HCT116 (cell line): ENCODE data around the gene SLC6A3. TPM values are rescaled to one million over a fixed set of nuclear protein-coding genes. Genes with fewer than 3 reads are reported as not detected.

Experiments used
- ATAC-seq: fragments of 200-7000 bp; cut with Tn5 transposase; 2 replicates; pipeline ENCODE4 v1.9.1; 2020; ENCODE audit warnings: mild to moderate bottlenecking, moderate library complexity
- BruUV-seq: library from RNA; stranded (reverse); fragments of 400-500 nt; replicated peaks from 2 replicates; lab custom pipeline; 2021; lab: Mats Ljungman, UMichigan
- CTCF ChIA-PET: fragments of 300-600 bp; sonication (Branson Sonifier 250); formaldehyde crosslinking; loops from one replicate; lab custom pipeline; 2021; ENCODE audit warnings: antibody characterized with exemption; lab: Charles Lee
- POLR2A ChIA-PET: fragments of 300-600, 350-600 bp; sonication (Branson Sonifier 250); formaldehyde crosslinking; loops from one replicate; lab custom pipeline; 2021; ENCODE audit warnings: antibody characterized with exemption; lab: Charles Lee
- RAD21 ChIA-PET, 2 experiments: fragments of 300-600 bp; sonication (Branson Sonifier 250); formaldehyde crosslinking; loops; one replicate each; lab custom pipeline; 2023; ENCODE audit warnings: low total read pairs in 2 of 2; ENCODE audit not compliant: uncharacterized antibody in 2 of 2, unreplicated experiment in 2 of 2, low non-redundant PET in 1 of 2; lab: Charles Lee
- DNase-seq: peaks from one replicate; pipeline ENCODE4 v3.0.0-alpha.2; 2010; ENCODE audit warnings: low read depth, low spot score
- H2AFZ ChIP-seq: fragments of 200-600 bp; shearing (Covaris generic), sonication (generic); 2 replicates; pipeline ENCODE4 v1.6.1; 2017; ENCODE audit warnings: low read depth, mixed run types, mixed read lengths, antibody characterized with exemption, low read length; ENCODE audit not compliant: poor library complexity, severe bottlenecking
- H3K27ac ChIP-seq: 2 replicates; pipeline ENCODE4 v1.5.1; 2012; ENCODE audit warnings: low read depth, low read length
- H3K27me3 ChIP-seq: fragments of 200-600 bp; sonication (generic); 2 replicates; pipeline ENCODE4 v1.6.1; 2016; ENCODE audit warnings: mixed run types, low read length, mixed read lengths; ENCODE audit not compliant: insufficient read depth
- H3K36me3 ChIP-seq, 2 experiments: fragments of 200-500 bp in 1 of 2; fragments of 200-600 bp in 1 of 2; sonication (Bioruptor generic) in 1 of 2; sonication (generic) in 1 of 2; 2 replicates each; pipeline versions ENCODE4 v1.5.1 to v1.6.1; 2014 to 2016; ENCODE audit warnings: low read length in 2 of 2, inconsistent platforms in 1 of 2, mixed read lengths in 1 of 2, mixed run types in 1 of 2; ENCODE audit not compliant: insufficient read depth in 2 of 2, control insufficient read depth in 1 of 2
- H3K4me1 ChIP-seq, 2 experiments: fragments of 200-600 bp in 1 of 2; sonication (generic) in 1 of 2; 2 replicates each; pipeline versions ENCODE4 v1.5.1 to v1.6.1; 2012 to 2017; ENCODE audit warnings: low read length in 2 of 2, inconsistent platforms in 1 of 2, mild to moderate bottlenecking in 1 of 2, mixed read lengths in 1 of 2, mixed run types in 1 of 2, moderate library complexity in 1 of 2; ENCODE audit not compliant: insufficient read depth in 2 of 2, control insufficient read depth in 1 of 2
- H3K4me2 ChIP-seq: fragments of 200-600 bp; sonication (generic); 2 replicates; pipeline ENCODE4 v1.6.1; 2017; ENCODE audit warnings: mixed run types, low read length, mixed read lengths
- H3K4me3 ChIP-seq, 2 experiments: fragments of 200-600 bp in 1 of 2; sonication (generic) in 1 of 2; replicated peaks in 1 of 2; 2 replicates each; pipeline ENCODE4 v1.5.1; 2011 to 2016; ENCODE audit warnings: low read length in 2 of 2, control low read depth in 1 of 2, low read depth in 1 of 2, mild to moderate bottlenecking in 1 of 2, mixed read lengths in 1 of 2, mixed run types in 1 of 2
- H3K79me2 ChIP-seq: fragments of 200-600 bp; sonication (generic); 2 replicates; pipeline ENCODE4 v1.6.1; 2017; ENCODE audit warnings: mild to moderate bottlenecking, mixed run types, low read length, moderate library complexity, mixed read lengths; ENCODE audit not compliant: insufficient read depth
- H3K9ac ChIP-seq: fragments of 200-600 bp; sonication (generic); 2 replicates; pipeline ENCODE4 v1.6.1; 2016; ENCODE audit warnings: low read length, mixed read lengths
- H3K9me2 ChIP-seq: fragments of 200-600 bp; sonication (generic), shearing (Covaris generic); 2 replicates; pipeline ENCODE4 v1.6.1; 2017; ENCODE audit warnings: mixed run types, mild to moderate bottlenecking, moderate library complexity; ENCODE audit not compliant: insufficient read depth
- H3K9me3 ChIP-seq, 2 experiments: fragments of 200-500 bp in 1 of 2; fragments of 200-600 bp in 1 of 2; sonication (Bioruptor generic) in 1 of 2; sonication (generic) in 1 of 2; 2 replicates each; pipeline ENCODE4 v1.6.1; 2014 to 2017; ENCODE audit warnings: low read length in 2 of 2, mixed read lengths in 2 of 2, inconsistent platforms in 1 of 2, low read depth in 1 of 2, mild to moderate bottlenecking in 1 of 2, mixed run types in 1 of 2, moderate library complexity in 1 of 2; ENCODE audit not compliant: control insufficient read depth in 1 of 2, insufficient read depth in 1 of 2
- H4K20me1 ChIP-seq: fragments of 200-600 bp; sonication (generic), shearing (Covaris generic); 2 replicates; pipeline ENCODE4 v1.6.1; 2017; ENCODE audit warnings: mixed run types, mild to moderate bottlenecking, moderate library complexity; ENCODE audit not compliant: insufficient read depth
- CBX3 ChIP-seq: IDR thresholded peaks from 2 replicates; pipeline ENCODE4 v1.6.1; 2012; ENCODE audit warnings: low read depth
- CEBPB ChIP-seq: IDR thresholded peaks from 2 replicates; pipeline ENCODE4 v1.6.1; 2012; ENCODE audit warnings: low read depth
- ELF1 ChIP-seq: IDR thresholded peaks from 2 replicates; pipeline ENCODE4 v1.6.1; 2012; ENCODE audit warnings: low read depth, borderline replicate concordance
- EZH2 ChIP-seq: fragments of 200-600 bp; sonication (generic); IDR thresholded peaks from 2 replicates; pipeline ENCODE4 v1.6.1; 2017; ENCODE audit warnings: antibody characterized with exemption, mixed run types
- EZH2phosphoT487 ChIP-seq: fragments of 200-600 bp; IDR thresholded peaks from 2 replicates; pipeline ENCODE4 v1.6.1; 2018; ENCODE audit warnings: antibody characterized with exemption, borderline replicate concordance
- JUND ChIP-seq: IDR thresholded peaks from 2 replicates; pipeline ENCODE4 v1.6.1; 2012
- POLR2AphosphoS5 ChIP-seq: IDR thresholded peaks from 2 replicates; pipeline ENCODE4 v1.6.1; 2011; ENCODE audit warnings: mild to moderate bottlenecking, low read depth, low read length, moderate library complexity
- RAD21 ChIP-seq: IDR thresholded peaks from 2 replicates; pipeline ENCODE4 v1.6.1; 2012; ENCODE audit warnings: low read depth, mild to moderate bottlenecking
- SP1 ChIP-seq: IDR thresholded peaks from 2 replicates; pipeline ENCODE4 v1.6.1; 2012; ENCODE audit warnings: low read depth
- YY1 ChIP-seq: IDR thresholded peaks from 2 replicates; pipeline ENCODE4 v1.6.1; 2011; ENCODE audit warnings: low read length, low read depth, moderate library complexity, mild to moderate bottlenecking; ENCODE audit not compliant: insufficient replicate concordance; ENCODE audit errors: extremely low read depth
- ZNF274 ChIP-seq: fragments of 200-500 bp; sonication (Bioruptor generic); IDR thresholded peaks from 2 replicates; pipeline ENCODE4 v1.6.1; 2014; ENCODE audit warnings: mild to moderate bottlenecking, low read depth, low read length, inconsistent platforms
- intact Hi-C: fragments of 100-400 bp; cut with micrococcal nuclease; formaldehyde crosslinking; loops from 2 replicates; pipeline ENCODE4 v1.10.0; 2022
- total RNA-seq: library from RNA; stranded (reverse); gene quantifications from one replicate; pipeline ENCODE4 v1.2.1, GENCODE V29; 2021; ENCODE audit not compliant: unreplicated experiment
- TF ChIP-seq, protein P1 (sequence below): IDR thresholded peaks from 2 replicates; pipeline ENCODE4 v1.6.1; 2012
- TF ChIP-seq, protein P2 (sequence below): IDR thresholded peaks from 2 replicates; pipeline ENCODE4 v1.6.1; 2012; ENCODE audit warnings: low read depth
- TF ChIP-seq, protein P3 (sequence below): IDR thresholded peaks from 2 replicates; pipeline ENCODE4 v1.6.1; 2012
- TF ChIP-seq, protein P4 (sequence below), 3 experiments: fragments of 200-600 bp in 1 of 3; sonication (generic) in 1 of 3; IDR thresholded peaks in 2 of 3; conservative IDR thresholded peaks in 1 of 3; 2 replicates each; pipeline ENCODE4 v1.5.1; 2012 to 2017; ENCODE audit warnings: low read depth in 2 of 3, low read length in 2 of 3, antibody characterized with exemption in 1 of 3, borderline replicate concordance in 1 of 3, control low read depth in 1 of 3, mild to moderate bottlenecking in 1 of 3, mixed read lengths in 1 of 3, mixed run types in 1 of 3, moderate library complexity in 1 of 3; ENCODE audit not compliant: insufficient read depth in 1 of 3

SLC6A3 gene
- total RNA-seq, 1 experiment from 2014 or later, result not detected

DNA sequence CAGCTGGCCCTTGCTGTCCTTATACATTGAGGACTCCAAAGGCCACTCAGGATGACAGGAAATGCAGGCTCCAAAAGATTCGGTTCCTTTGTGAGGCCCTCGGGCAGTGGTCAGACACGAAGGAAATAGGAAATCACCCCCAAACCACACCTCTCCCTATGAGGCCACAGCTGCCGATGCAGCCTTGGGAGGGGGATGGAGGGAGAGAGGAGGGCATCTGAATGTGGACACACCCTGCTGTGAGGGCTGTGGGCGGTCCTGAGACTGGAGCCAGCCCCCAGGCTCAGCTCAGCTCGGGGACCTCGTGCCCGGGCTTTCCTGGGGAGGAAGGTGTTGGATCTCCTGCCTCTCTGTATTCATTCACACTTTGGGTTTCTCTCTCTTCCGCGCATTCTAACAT lies 97.7 kb downstream of the SLC6A3 start:
- Histone ChIP-seq H3K36me3 (peaks cover 0 to 7% of the 10 kb centered on the region in 2 experiments; a peak in 1 of 4 replicates), H3K4me1 (peaks cover 13 to 22% of the 10 kb centered on the region in 2 experiments; a peak in 3 of 4 replicates), H4K20me1 (no peaks in the 10 kb centered on the region), H3K27ac (no peak overlapping the region), H3K9me3 (no peaks in the 10 kb centered on the region), H3K9ac (no peak overlapping the region), H2AFZ (no peak overlapping the region), H3K79me2 (peaks cover 31% of the 10 kb centered on the region), H3K27me3 (peaks cover 4% of the 10 kb centered on the region; the same call in 1 of the 2 replicates)
- ChIA-PET CTCF (no interaction called here), POLR2A (no interaction called here), RAD21 (no interaction called here)
- no peak for DNase-seq
- TF ChIP-seq, protein P1, sequence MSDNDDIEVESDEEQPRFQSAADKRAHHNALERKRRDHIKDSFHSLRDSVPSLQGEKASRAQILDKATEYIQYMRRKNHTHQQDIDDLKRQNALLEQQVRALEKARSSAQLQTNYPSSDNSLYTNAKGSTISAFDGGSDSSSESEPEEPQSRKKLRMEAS, result no peak
- TF ChIP-seq SP1, result no peak
- no peak for TF ChIP-seq JUND
- TF ChIP-seq EZH2phosphoT487, result no peak
- no peak for TF ChIP-seq RAD21
- no peak for TF ChIP-seq YY1
- TF ChIP-seq EZH2, result no peak
- no peak for TF ChIP-seq CEBPB
- TF ChIP-seq, protein P2, sequence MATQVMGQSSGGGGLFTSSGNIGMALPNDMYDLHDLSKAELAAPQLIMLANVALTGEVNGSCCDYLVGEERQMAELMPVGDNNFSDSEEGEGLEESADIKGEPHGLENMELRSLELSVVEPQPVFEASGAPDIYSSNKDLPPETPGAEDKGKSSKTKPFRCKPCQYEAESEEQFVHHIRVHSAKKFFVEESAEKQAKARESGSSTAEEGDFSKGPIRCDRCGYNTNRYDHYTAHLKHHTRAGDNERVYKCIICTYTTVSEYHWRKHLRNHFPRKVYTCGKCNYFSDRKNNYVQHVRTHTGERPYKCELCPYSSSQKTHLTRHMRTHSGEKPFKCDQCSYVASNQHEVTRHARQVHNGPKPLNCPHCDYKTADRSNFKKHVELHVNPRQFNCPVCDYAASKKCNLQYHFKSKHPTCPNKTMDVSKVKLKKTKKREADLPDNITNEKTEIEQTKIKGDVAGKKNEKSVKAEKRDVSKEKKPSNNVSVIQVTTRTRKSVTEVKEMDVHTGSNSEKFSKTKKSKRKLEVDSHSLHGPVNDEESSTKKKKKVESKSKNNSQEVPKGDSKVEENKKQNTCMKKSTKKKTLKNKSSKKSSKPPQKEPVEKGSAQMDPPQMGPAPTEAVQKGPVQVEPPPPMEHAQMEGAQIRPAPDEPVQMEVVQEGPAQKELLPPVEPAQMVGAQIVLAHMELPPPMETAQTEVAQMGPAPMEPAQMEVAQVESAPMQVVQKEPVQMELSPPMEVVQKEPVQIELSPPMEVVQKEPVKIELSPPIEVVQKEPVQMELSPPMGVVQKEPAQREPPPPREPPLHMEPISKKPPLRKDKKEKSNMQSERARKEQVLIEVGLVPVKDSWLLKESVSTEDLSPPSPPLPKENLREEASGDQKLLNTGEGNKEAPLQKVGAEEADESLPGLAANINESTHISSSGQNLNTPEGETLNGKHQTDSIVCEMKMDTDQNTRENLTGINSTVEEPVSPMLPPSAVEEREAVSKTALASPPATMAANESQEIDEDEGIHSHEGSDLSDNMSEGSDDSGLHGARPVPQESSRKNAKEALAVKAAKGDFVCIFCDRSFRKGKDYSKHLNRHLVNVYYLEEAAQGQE, result no peak
- no peak for TF ChIP-seq ZNF274
- no peak for TF ChIP-seq CBX3
- TF ChIP-seq POLR2AphosphoS5, result no peak
- TF ChIP-seq, protein P3, sequence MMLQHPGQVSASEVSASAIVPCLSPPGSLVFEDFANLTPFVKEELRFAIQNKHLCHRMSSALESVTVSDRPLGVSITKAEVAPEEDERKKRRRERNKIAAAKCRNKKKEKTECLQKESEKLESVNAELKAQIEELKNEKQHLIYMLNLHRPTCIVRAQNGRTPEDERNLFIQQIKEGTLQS, result no peak
- TF ChIP-seq, protein P4, sequence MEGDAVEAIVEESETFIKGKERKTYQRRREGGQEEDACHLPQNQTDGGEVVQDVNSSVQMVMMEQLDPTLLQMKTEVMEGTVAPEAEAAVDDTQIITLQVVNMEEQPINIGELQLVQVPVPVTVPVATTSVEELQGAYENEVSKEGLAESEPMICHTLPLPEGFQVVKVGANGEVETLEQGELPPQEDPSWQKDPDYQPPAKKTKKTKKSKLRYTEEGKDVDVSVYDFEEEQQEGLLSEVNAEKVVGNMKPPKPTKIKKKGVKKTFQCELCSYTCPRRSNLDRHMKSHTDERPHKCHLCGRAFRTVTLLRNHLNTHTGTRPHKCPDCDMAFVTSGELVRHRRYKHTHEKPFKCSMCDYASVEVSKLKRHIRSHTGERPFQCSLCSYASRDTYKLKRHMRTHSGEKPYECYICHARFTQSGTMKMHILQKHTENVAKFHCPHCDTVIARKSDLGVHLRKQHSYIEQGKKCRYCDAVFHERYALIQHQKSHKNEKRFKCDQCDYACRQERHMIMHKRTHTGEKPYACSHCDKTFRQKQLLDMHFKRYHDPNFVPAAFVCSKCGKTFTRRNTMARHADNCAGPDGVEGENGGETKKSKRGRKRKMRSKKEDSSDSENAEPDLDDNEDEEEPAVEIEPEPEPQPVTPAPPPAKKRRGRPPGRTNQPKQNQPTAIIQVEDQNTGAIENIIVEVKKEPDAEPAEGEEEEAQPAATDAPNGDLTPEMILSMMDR (IDR thresholded peaks at IDR 0.05 in 2 of 3, conservative IDR thresholded peaks at IDR 0.05 in 1 of 3; ENCODE audit: borderline replicate concordance in 1 of 3, insufficient read depth in 1 of 3, low read depth in 2 of 3, low read length in 2 of 3), result no peak
- no peak for TF ChIP-seq ELF1
- TF ChIP-seq, all 23 proteins: peak for 0
- H3K4me2 ChIP-seq, result no peak overlapping the region
- intact Hi-C loops, result loop anchor here (10.0 kb wide), 1 partner anchor 247 kb away; no protein-coding TSS in a partner anchor
- ATAC-seq, result no peak
- no peak overlapping the region for H3K4me3 ChIP-seq
- no peaks in the 10 kb centered on the region for H3K9me2 ChIP-seq
- no TSS peak for BruUV-seq
